ENCODE data around the gene ATP8B4.

The ATP8B4 gene

GRCh38 chr15:49919034-49919433 is 200.0 kb downstream of the ATP8B4 start:
- no peak for DNase-seq

GRCh38 chr15:49918121-49918520 is 200.9 kb downstream of the ATP8B4 start:
- no peak for DNase-seq

- no peak for DNase-seq
Measured at GRCh38 chr15:49916998-49917397, 202.0 kb downstream of the ATP8B4 start.

GRCh38 chr15:49915822-49916221 is 203.2 kb downstream of the ATP8B4 start:
- no peak for DNase-seq

GRCh38 chr15:49908933-49909295 is 210.1 kb downstream of the ATP8B4 start:
- no peak for DNase-seq

GRCh38 chr15:49908236-49908932 is 210.6 kb downstream of the ATP8B4 start:
- DNase-seq = no peak

GRCh38 chr15:49906966-49907365 is 212.1 kb downstream of the ATP8B4 start:
- DNase-seq = no peak

- no peak for DNase-seq
Measured at GRCh38 chr15:49905221-49905620, 213.8 kb downstream of the ATP8B4 start.

GRCh38 chr15:49904296-49904695 is 214.7 kb downstream of the ATP8B4 start:
- no peak for DNase-seq

- DNase-seq = no peak
Measured at GRCh38 chr15:49902685-49903501, 216.1 kb downstream of the ATP8B4 start.

- DNase-seq = no peak
Measured at GRCh38 chr15:49901996-49902684, 216.9 kb downstream of the ATP8B4 start.

GRCh38 chr15:49901321-49901720 is 217.7 kb downstream of the ATP8B4 start:
- DNase-seq = no peak

- no peak for DNase-seq
Measured at GRCh38 chr15:49900903-49901235, 218.2 kb downstream of the ATP8B4 start.

GRCh38 chr15:49900006-49900902 is 218.8 kb downstream of the ATP8B4 start:
- no peak for DNase-seq

GRCh38 chr15:49898575-49899283 is 220.3 kb downstream of the ATP8B4 start:
- DNase-seq = no peak

GRCh38 chr15:49898097-49898496 is 220.9 kb downstream of the ATP8B4 start:
- DNase-seq = no peak

GRCh38 chr15:49895347-49896223 is 223.4 kb downstream of the ATP8B4 start:
- no peak for DNase-seq

- DNase-seq = no peak
Measured at GRCh38 chr15:49890689-49891088, 228.3 kb downstream of the ATP8B4 start.

GRCh38 chr15:49889536-49889935 is 229.5 kb downstream of the ATP8B4 start:
- DNase-seq = no peak

- DNase-seq = no peak
Measured at GRCh38 chr15:49888734-49889133, 230.3 kb downstream of the ATP8B4 start.

GRCh38 chr15:49888323-49888693 is 230.7 kb downstream of the ATP8B4 start:
- DNase-seq = no peak

Data from stimulated activated CD4-positive, alpha-beta T cell treated with anti-CD3 and anti-CD28 coated beads, Interleukin-1b, Interleukin-23, amount 100 ng/mL, for 48 hours (primary cell).